Measurements from ENCODE around the gene TWIST1. TPM values are rescaled to one million over a fixed set of nuclear protein-coding genes. Genes with fewer than 3 reads are reported as not detected.

The TWIST1 gene
- total RNA-seq, 1 donor from 2014 or later = 53.4 TPM

- no peak for DNase-seq (ENCODE audit: extremely low spot score, unreplicated experiment)
- H3K36me3 Mint-ChIP-seq (ENCODE audit: unreplicated experiment) = peaks cover 3% of the 10 kb centered on the region
Observed at GRCh38 chr7:19101909-19102308, 15.5 kb downstream of the TWIST1 start.

GRCh38 chr7:19101472-19101871, 16.0 kb downstream of the TWIST1 start:
- Mint-ChIP-seq H3K36me3 (ENCODE audit: unreplicated experiment) (peaks cover 3% of the 10 kb centered on the region), H3K27ac (ENCODE audit: unreplicated experiment) (no peak overlapping the region), H3K4me3 (ENCODE audit: unreplicated experiment) (no peak overlapping the region), H3K4me1 (ENCODE audit: unreplicated experiment) (peaks cover 40% of the 10 kb centered on the region), H3K9me3 (ENCODE audit: unreplicated experiment) (no peaks in the 10 kb centered on the region), H3K27me3 (ENCODE audit: unreplicated experiment) (no peaks in the 10 kb centered on the region)
- TF ChIP-seq CTCF (IDR thresholded peaks at IDR 0.05) = no peak
- no peak for DNase-seq (ENCODE audit: extremely low spot score, unreplicated experiment)

More at GRCh38 chr7:19101909-19102308, 15.5 kb downstream of the TWIST1 start:
- Mint-ChIP-seq H3K9me3 (ENCODE audit: unreplicated experiment) (no peaks in the 10 kb centered on the region), H3K27ac (ENCODE audit: unreplicated experiment) (no peak overlapping the region), H3K27me3 (ENCODE audit: unreplicated experiment) (no peaks in the 10 kb centered on the region), H3K4me1 (ENCODE audit: unreplicated experiment) (peaks cover 44% of the 10 kb centered on the region), H3K4me3 (ENCODE audit: unreplicated experiment) (no peak overlapping the region)
- no peak for TF ChIP-seq CTCF (IDR thresholded peaks at IDR 0.05)

GRCh38 chr7:19099924-19100323, 17.5 kb downstream of the TWIST1 start:
- Mint-ChIP-seq H3K36me3 (ENCODE audit: unreplicated experiment) (peaks cover 3% of the 10 kb centered on the region), H3K4me1 (ENCODE audit: unreplicated experiment) (peaks cover 25% of the 10 kb centered on the region)
- TF ChIP-seq CTCF (IDR thresholded peaks at IDR 0.05) = no peak

GRCh38 chr7:19099194-19099593, 18.2 kb downstream of the TWIST1 start:
- no peak overlapping the region for H3K4me3 Mint-ChIP-seq (ENCODE audit: unreplicated experiment)
- peaks cover 23% of the 10 kb centered on the region for H3K4me1 Mint-ChIP-seq (ENCODE audit: unreplicated experiment)
- no peak overlapping the region for H3K27ac Mint-ChIP-seq (ENCODE audit: unreplicated experiment)

More at GRCh38 chr7:19099924-19100323, 17.5 kb downstream of the TWIST1 start:
- Mint-ChIP-seq H3K27me3 (ENCODE audit: unreplicated experiment) (no peaks in the 10 kb centered on the region), H3K27ac (ENCODE audit: unreplicated experiment) (no peak overlapping the region), H3K9me3 (ENCODE audit: unreplicated experiment) (no peaks in the 10 kb centered on the region), H3K4me3 (ENCODE audit: unreplicated experiment) (no peak overlapping the region)
- DNase-seq (ENCODE audit: extremely low spot score, unreplicated experiment) = no peak

GRCh38 chr7:19098510-19098909, 18.9 kb downstream of the TWIST1 start:
- Mint-ChIP-seq H3K4me3 (ENCODE audit: unreplicated experiment) (no peak overlapping the region), H3K9me3 (ENCODE audit: unreplicated experiment) (no peaks in the 10 kb centered on the region), H3K36me3 (ENCODE audit: unreplicated experiment) (peaks cover 3% of the 10 kb centered on the region), H3K4me1 (ENCODE audit: unreplicated experiment) (peaks cover 23% of the 10 kb centered on the region), H3K27ac (ENCODE audit: unreplicated experiment) (no peak overlapping the region), H3K27me3 (ENCODE audit: unreplicated experiment) (no peaks in the 10 kb centered on the region)
- no peak for TF ChIP-seq CTCF (IDR thresholded peaks at IDR 0.05)
- DNase-seq (ENCODE audit: extremely low spot score, unreplicated experiment) = no peak

More at GRCh38 chr7:19099194-19099593, 18.2 kb downstream of the TWIST1 start:
- Mint-ChIP-seq H3K36me3 (ENCODE audit: unreplicated experiment) (peaks cover 3% of the 10 kb centered on the region), H3K27me3 (ENCODE audit: unreplicated experiment) (no peaks in the 10 kb centered on the region), H3K9me3 (ENCODE audit: unreplicated experiment) (no peaks in the 10 kb centered on the region)
- no peak for TF ChIP-seq CTCF (IDR thresholded peaks at IDR 0.05)
- DNase-seq (ENCODE audit: extremely low spot score, unreplicated experiment) = no peak

All from osteocyte (in vitro differentiated cells).